DOHH2 (cell line): ENCODE measurements around the gene KLF16.

Experiments used
- CTCF ChIP-seq: fragments of 200-600 bp; sonication (generic); IDR thresholded peaks from one replicate; pipeline ENCODE4 v1.5.1; 2014; ENCODE audit warnings: antibody characterized with exemption, mild to moderate bottlenecking, low read depth, low read length; ENCODE audit not compliant: poor library complexity, severe bottlenecking
- EZH2phosphoT487 ChIP-seq: fragments of 200-600 bp; sonication (generic); IDR thresholded peaks from 2 replicates; pipeline ENCODE4 v1.6.1; 2017; ENCODE audit warnings: borderline replicate concordance, mild to moderate bottlenecking, antibody characterized with exemption, low read length, moderate library complexity, mixed read lengths

DNA sequence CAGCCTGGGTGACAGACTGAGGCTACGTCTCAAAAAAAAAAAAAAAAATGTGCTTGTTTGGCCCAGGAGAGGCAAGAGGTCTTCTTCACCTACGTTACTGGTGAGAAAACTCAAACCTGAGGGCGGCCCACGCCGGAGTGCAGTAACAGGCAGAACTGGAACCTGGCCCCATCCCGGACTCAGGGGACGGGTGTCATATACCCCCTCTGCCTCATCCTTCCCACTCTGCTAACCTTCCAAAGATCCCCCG lies 41.4 kb upstream of the KLF16 start:
- no peak for TF ChIP-seq CTCF
- no peak for TF ChIP-seq EZH2phosphoT487
